ENCODE results near the gene HMCN1. TPM values are rescaled to one million over a fixed set of nuclear protein-coding genes. Genes with fewer than 3 reads are reported as not detected.
A peak's percentile ranks its signal among the peaks of the same experiment; 100 is the strongest.

HMCN1 gene
- total RNA-seq, 1 experiment from 2014 or later, result 0.31 TPM

GRCh38 chr1:185933580-185933979 lies 199.4 kb downstream of the HMCN1 start:
- Histone ChIP-seq H3K27me3 (ENCODE audit: insufficient read depth, low read depth) (no peaks in the 10 kb centered on the region), H3K79me2 (ENCODE audit: low read depth) (no peaks in the 10 kb centered on the region), H3F3A (ENCODE audit: insufficient read depth, low read depth) (no peaks in the 10 kb centered on the region), H3K4me3 (no peak overlapping the region), H2AFZ (no peak overlapping the region), H3K4me2 (no peak overlapping the region), H4K20me1 (ENCODE audit: insufficient read depth) (no peaks in the 10 kb centered on the region), H3K9me2 (ENCODE audit: insufficient read depth) (no peaks in the 10 kb centered on the region), H3K27ac (no peak overlapping the region), H3K4me1 (replicated peaks; ENCODE audit: insufficient read depth) (no peaks in the 10 kb centered on the region), H3K36me3 (ENCODE audit: low read depth) (no peaks in the 10 kb centered on the region), H3K9me3 (ENCODE audit: insufficient read depth, low read depth) (peaks cover 4% of the 10 kb centered on the region; the same call in 1 of the 2 replicates)
- DNase-seq, result no peak
- ChIA-PET CTCF (no interaction called here), POLR2A (ENCODE audit: unreplicated experiment) (no interaction called here)
- TF ChIP-seq EZH2 (IDR thresholded peaks at IDR 0.05; ENCODE audit: low read depth), result no peak
- TF ChIP-seq CTCF (conservative IDR thresholded peaks at IDR 0.05), result no peak
- intact Hi-C loops (cut with micrococcal nuclease; ENCODE audit: unreplicated experiment), result no loop called here
- no TSS peak for BruUV-seq (replicated peaks)

GRCh38 chr1:185934476-185935189 lies 200.4 kb downstream of the HMCN1 start:
- H3K9me3 ChIP-seq (ENCODE audit: insufficient read depth, low read depth), result peaks cover 4% of the 10 kb centered on the region; the same call in 1 of the 2 replicates
- H3K27ac ChIP-seq, result no peak overlapping the region
- no peak for TF ChIP-seq CTCF (conservative IDR thresholded peaks at IDR 0.05)
- CTCF ChIA-PET, result no interaction called here
- no peaks in the 10 kb centered on the region for H3K36me3 ChIP-seq (ENCODE audit: low read depth)
- H3K9me2 ChIP-seq (ENCODE audit: insufficient read depth), result no peaks in the 10 kb centered on the region
- H4K20me1 ChIP-seq (ENCODE audit: insufficient read depth), result no peaks in the 10 kb centered on the region
- no peaks in the 10 kb centered on the region for H3K4me1 ChIP-seq (replicated peaks; ENCODE audit: insufficient read depth)
- POLR2A ChIA-PET (ENCODE audit: unreplicated experiment), result no interaction called here
- H3F3A ChIP-seq (ENCODE audit: insufficient read depth, low read depth), result no peaks in the 10 kb centered on the region
- H3K4me3 ChIP-seq, result no peak overlapping the region
- no peaks in the 10 kb centered on the region for H3K27me3 ChIP-seq (ENCODE audit: insufficient read depth, low read depth)
- no peaks in the 10 kb centered on the region for H3K79me2 ChIP-seq (ENCODE audit: low read depth)
- intact Hi-C loops (cut with micrococcal nuclease; ENCODE audit: unreplicated experiment), result no loop called here
- H2AFZ ChIP-seq, result peak overlapping the region; percentile 74; the same call in 1 of the 2 replicates
- DNase-seq, result no peak
- no peak overlapping the region for H3K4me2 ChIP-seq
- BruUV-seq (replicated peaks), result no TSS peak

GRCh38 chr1:185935360-185935759 lies 201.2 kb downstream of the HMCN1 start:
- Histone ChIP-seq H3K79me2 (ENCODE audit: low read depth) (no peaks in the 10 kb centered on the region), H3K36me3 (ENCODE audit: low read depth) (no peaks in the 10 kb centered on the region), H3K4me2 (no peak overlapping the region), H3K4me1 (replicated peaks; ENCODE audit: insufficient read depth) (no peaks in the 10 kb centered on the region), H3K27me3 (ENCODE audit: insufficient read depth, low read depth) (no peaks in the 10 kb centered on the region), H3K9me3 (ENCODE audit: insufficient read depth, low read depth) (peaks cover 4% of the 10 kb centered on the region; the same call in 1 of the 2 replicates), H2AFZ (no peak overlapping the region), H3K27ac (no peak overlapping the region), H3F3A (ENCODE audit: insufficient read depth, low read depth) (no peaks in the 10 kb centered on the region), H3K4me3 (no peak overlapping the region), H4K20me1 (ENCODE audit: insufficient read depth) (no peaks in the 10 kb centered on the region), H3K9me2 (ENCODE audit: insufficient read depth) (no peaks in the 10 kb centered on the region)
- no peak for DNase-seq
- CTCF ChIA-PET, result no interaction called here
- no peak for TF ChIP-seq EZH2 (IDR thresholded peaks at IDR 0.05; ENCODE audit: low read depth)
- TF ChIP-seq CTCF (conservative IDR thresholded peaks at IDR 0.05), result no peak
- BruUV-seq (replicated peaks), result no TSS peak
- intact Hi-C loops (cut with micrococcal nuclease; ENCODE audit: unreplicated experiment), result no loop called here
- POLR2A ChIA-PET (ENCODE audit: unreplicated experiment), result no interaction called here
